ENCODE measurements around the gene SF1.

The SF1 gene

GRCh38 chr11:64720640-64721358 is 57.5 kb downstream of the SF1 start:
- no peak overlapping the region for H3K4me3 ChIP-seq (ENCODE audit: low read depth, low read length)
- no peak for TF ChIP-seq CTCF (IDR thresholded peaks at IDR 0.05; ENCODE audit: insufficient read depth, low read depth, low read length, missing control alignments)
- no peak for DNase-seq (ENCODE audit: low read depth)

GRCh38 chr11:64720167-64720566 is 58.2 kb downstream of the SF1 start:
- no peak for TF ChIP-seq CTCF (IDR thresholded peaks at IDR 0.05; ENCODE audit: insufficient read depth, low read depth, low read length, missing control alignments)

GRCh38 chr11:64719406-64719805 is 58.9 kb downstream of the SF1 start:
- DNase-seq (ENCODE audit: low read depth) = no peak
- H3K4me3 ChIP-seq (ENCODE audit: low read depth, low read length) = no peak overlapping the region
- no peak for TF ChIP-seq CTCF (IDR thresholded peaks at IDR 0.05; ENCODE audit: insufficient read depth, low read depth, low read length, missing control alignments)

More at GRCh38 chr11:64720167-64720566, 58.2 kb downstream of the SF1 start:
- DNase-seq (ENCODE audit: low read depth) = no peak
- H3K4me3 ChIP-seq (ENCODE audit: low read depth, low read length) = no peak overlapping the region

GRCh38 chr11:64718780-64719124 is 59.6 kb downstream of the SF1 start:
- TF ChIP-seq CTCF (IDR thresholded peaks at IDR 0.05; ENCODE audit: insufficient read depth, low read depth, low read length, missing control alignments) = no peak
- DNase-seq (ENCODE audit: low read depth) = no peak
- H3K4me3 ChIP-seq (ENCODE audit: low read depth, low read length) = no peak overlapping the region

- DNase-seq (ENCODE audit: low read depth) = no peak
- TF ChIP-seq CTCF (IDR thresholded peaks at IDR 0.05; ENCODE audit: insufficient read depth, low read depth, low read length, missing control alignments) = no peak
- no peak overlapping the region for H3K4me3 ChIP-seq (ENCODE audit: low read depth, low read length)
These were observed 60.1 kb downstream of the SF1 start for GRCh38 chr11:64718084-64718779.

GRCh38 chr11:64717268-64717578 is 61.1 kb downstream of the SF1 start:
- no peak for DNase-seq (ENCODE audit: low read depth)
- H3K4me3 ChIP-seq (ENCODE audit: low read depth, low read length) = no peak overlapping the region
- TF ChIP-seq CTCF (IDR thresholded peaks at IDR 0.05; ENCODE audit: insufficient read depth, low read depth, low read length, missing control alignments) = no peak
